ENCODE results near the gene ZNF23.

Gene ZNF23

GRCh38 chr16:71461686-71462648 is at the start of gene ZNF23:
TSS of gene ZNF23 (minus strand) at chr16:71462247. CDS start at chr16:71456796, 5,451 bp downstream.
- peak; percentile 78 to 93 (median 88) for DNase-seq

DNA sequence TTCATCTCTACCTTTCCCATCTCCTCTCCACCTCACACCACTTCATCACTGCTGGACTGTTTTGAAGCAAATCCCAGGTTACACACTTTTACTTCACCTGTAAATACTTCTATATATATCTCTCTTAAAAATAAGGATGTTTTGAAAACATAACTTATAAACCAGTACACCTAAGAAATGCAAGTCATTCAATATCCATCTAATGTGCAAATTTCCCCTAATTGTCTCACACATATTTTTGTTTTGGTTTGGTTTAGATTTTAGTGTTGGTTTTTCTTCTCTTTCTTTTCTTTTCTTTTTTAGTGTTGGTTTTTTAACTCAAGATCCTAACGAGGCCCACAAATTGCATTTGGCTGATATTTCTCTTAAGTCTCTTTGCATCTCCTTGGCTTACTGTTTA is 45.0 kb upstream of the ZNF23 start:
- DNase-seq, result no peak

- DNase-seq, result no peak
Observed at GRCh38 chr16:71504901-71505300, 42.9 kb upstream of the ZNF23 start.

DNA sequence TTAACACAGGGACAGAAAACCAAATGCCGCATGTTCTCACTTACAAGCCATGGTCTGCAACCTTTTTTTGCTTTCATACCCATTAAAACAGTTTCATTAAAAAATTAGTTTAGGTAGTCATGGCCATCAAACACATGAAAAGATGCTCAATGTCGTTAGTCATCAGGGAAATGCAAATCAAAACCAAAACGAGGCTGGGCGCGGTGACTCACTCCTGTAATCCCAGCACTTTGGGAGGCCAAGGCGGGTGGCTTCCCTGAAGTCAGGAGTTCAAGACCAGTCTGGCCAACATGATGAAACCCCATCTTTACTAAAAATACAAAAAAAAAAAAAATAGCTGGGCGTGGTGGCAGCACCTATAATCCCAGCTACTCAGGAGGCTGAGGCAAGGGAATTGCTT is 42.0 kb upstream of the ZNF23 start:
- peak in 2 of 3 donors; percentile 12 to 36 for DNase-seq

DNA sequence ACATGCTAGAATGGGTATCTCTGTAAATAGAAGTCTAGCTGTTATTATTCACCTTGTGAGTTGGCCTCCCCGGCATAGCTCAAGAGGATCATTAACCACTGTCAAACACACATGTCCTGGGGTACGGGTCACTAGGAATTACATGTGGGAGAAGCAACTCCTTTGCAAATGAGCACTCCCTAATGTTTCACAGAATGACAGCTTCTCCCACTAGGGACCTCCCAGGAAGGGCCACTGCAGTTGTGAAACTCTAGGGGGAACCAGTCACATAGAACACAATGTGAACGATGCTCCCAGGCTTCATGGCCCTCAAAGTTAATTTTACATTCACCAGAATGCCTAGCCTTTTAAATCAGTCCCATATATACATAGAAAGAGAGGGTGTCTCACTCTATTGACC is 39.5 kb upstream of the ZNF23 start:
- no peak for DNase-seq

DNA sequence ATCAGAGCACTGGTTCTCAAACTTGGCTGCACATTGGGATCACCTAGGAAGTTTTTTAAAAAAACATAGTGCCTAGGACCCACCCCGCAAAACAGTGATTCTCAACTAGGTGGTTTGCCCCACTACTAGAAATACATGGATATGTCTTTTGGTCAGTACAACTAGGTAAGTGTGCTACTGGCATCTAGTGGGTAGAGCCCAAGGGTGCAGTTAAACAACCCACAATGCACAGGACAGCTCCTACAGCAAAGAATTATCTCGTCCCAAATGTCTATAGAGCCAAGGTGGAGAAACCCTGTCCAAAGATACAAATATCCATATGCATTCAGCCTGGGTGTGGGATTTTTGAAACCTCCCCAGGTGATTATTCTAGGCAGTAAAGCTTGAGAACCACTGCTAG is 38.9 kb upstream of the ZNF23 start:
- DNase-seq, result no peak

DNA sequence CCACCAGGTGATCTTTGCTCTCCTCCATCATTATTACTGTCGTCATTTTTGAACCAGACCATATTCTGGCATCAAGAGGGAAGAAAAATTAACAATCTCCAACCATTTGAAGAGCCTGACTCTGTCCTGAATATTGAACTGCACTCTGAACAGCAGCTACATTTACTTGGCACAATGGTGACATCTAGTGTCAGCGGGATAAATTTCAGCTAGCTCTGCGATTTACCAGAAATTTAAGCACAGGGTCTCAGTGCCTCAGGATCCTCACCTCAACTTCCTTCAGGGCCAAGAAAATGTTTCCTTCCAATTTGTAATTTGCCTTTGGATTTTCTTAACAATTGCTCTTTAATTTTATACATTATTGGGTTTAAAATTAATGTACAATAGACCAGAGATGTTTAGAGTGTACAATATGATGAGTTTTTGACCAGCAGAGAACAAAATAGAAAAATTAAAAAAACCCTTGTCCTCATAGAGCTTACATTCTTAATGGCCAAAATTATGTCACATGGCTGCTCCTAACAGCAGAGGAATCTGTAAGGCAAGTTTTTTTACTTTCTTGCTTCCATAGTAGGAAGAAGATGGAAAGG is 37.8 kb upstream of the ZNF23 start:
- peak; percentile 59 to 80 (median 73) for DNase-seq

GRCh38 chr16:71498031-71498430 is 36.0 kb upstream of the ZNF23 start:
- no peak for DNase-seq

DNA sequence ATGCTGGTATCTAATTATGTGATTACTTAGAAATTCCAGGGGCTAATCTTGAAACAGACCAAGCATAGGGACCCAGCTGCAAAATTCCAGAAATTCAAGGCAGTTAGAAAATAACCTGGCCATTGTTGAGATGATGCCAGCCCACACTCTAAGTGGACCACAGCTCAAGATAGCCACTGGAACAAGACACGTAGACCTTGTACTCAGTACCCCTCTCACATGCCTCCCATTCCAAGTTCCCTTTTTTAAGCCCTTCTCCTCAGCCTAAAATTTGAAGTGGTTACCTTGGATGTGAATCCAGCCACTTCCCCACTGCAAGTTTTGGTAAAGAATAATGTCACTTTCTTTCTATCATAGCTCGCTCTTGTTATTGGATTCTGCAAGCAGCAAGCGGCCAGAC is 31.2 kb upstream of the ZNF23 start:
- DNase-seq, result no peak

DNA sequence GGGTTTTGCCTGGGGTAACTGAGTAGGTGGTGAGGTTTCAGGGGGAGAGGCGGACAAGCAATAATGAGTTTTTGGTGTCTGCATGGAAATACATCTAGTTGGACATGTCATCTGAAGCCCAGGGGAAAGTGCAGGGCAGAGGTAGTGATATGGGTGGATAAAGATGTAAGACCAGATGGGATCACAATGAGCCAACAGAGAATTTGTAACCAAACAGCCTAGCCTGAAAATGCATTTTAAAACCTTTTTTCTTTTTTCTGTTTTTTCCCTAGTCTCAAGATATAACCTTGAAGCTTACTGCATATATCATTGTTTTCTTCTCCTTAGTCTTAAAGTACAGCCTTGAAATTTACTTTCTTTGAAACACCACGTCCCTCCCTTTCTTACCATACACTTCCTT is 30.7 kb upstream of the ZNF23 start:
- no peak for DNase-seq

- peak in 1 of 3 donors; percentile 11 for DNase-seq
Observed at GRCh38 chr16:71491054-71491453, 29.0 kb upstream of the ZNF23 start.

- DNase-seq, result peak in 1 of 3 donors; percentile 13
Observed at GRCh38 chr16:71490361-71490760, 28.3 kb upstream of the ZNF23 start.

DNA sequence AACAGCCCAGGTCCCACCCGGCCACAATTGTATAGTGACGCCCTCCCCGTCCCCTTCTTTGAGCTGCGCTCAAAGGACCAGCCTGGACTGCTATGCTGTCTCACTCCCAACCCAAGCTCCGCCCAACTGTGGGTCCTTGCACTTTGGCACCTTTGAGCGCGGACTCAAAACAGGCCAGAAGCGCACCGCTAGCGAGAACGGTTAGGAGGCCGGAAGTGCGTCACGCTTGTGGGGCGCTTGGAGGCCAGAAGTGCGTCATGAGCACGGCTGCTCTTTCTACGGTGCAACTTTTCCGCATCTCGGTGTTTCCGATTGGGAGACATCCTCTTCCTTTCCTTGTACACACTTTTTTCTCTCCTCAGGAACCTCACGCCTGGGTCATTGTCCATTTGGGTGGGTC is 27.1 kb upstream of the ZNF23 start, which contains the start of gene ZNF19:
Gene ZNF19, minus strand, starts transcription at position 203 of the 400 bp plus-strand sequence. CDS start 7,210 bp downstream, outside the sequence.
- no peak for DNase-seq

DNA sequence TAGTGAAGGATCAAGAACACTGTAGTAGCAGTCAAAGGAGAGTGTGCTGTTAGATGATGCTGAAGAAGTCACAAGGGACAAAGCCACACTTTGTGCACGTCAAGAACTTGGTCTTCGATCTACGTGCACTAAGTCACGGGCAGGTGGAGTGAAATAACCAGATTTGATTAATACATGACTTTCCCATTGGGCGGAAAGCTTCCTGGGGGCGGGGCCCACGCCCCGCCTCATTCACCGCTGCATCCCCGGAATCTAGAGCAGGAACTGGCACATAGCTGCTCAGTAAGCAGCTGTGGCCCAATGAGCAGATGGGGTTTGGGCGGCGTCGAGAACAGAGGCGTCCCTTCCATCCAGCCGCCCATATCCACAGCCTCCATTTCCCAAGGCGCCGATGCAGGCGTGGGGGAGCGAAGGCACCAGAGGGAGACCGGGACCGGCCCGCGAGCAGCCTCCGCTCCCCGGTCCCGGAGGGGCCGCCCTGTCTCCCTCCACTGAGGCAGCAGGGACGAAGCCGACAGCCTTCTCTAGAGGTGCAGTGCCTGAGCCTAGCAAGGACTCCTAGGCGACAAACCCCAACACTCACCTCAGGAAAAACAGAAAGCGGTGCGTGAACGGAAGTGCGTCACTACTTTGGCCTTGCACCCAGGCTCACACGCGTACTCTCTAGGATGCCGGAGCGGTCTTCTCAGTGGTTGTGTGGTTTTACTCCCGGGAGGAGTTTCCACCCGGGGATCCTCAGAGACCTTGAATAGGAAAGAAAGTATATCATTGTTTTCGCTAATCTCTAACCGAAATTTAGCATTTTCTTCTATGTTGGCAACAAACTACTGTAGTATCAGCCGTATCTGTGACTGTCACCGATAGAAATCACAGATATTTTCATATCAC is 22.2 kb upstream of the ZNF23 start:
- peak; percentile 89 to 94 (median 94) for DNase-seq

- no peak for DNase-seq
Observed at GRCh38 chr16:71482569-71482968, 20.5 kb upstream of the ZNF23 start.

- DNase-seq, result no peak
Observed at GRCh38 chr16:71480956-71481355, 18.9 kb upstream of the ZNF23 start.

DNA sequence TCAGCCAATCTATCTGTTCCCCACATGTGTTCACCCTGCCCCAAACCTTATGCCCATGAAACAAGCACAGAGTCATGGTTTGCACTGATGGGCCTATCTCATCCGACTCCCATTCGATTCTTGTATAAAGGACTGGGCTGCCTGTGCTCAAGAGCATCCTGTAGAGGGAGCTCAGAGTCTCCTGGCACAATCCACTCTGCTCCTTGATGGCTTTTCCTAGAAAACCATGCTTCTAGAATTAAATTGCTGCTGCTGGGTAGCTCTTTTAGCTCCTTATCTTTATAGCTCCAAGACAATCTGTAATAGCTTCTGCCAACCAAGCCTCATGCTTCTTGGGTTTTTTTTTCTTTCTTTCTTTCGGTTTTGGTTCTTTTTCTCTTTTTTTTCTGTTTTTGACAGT is 17.4 kb upstream of the ZNF23 start:
- peak in 2 of 3 donors; percentile 20 to 21 for DNase-seq

DNA sequence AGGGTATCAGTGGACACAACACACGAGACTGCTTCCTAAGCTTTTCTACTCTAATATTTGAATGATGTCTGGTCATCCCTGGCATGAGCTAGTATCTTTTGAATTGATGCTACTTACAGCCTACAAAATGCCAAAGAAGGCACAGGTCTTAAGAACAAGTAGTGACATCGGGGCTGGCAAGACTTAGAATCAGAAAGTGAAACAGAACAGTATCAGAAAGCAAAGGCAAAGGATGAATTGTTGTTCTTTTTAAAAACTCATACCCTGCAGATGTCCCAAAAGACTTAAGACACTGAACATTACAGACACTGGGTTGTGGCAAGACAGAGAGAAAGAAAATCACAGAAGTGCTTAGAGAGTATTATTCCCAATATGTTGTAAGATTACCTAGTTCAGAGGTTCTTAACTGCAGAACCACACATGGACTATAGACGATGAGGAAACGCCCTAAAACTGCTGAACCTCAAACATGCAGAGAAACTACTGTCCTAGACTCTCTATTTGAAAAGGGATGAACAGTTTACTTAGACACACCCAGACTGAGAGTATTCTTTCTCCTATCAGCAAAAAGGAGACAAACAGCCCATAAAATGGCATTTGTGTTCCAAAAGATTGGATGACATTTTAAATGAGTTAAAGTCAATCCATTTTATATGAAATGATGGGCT is 14.5 kb upstream of the ZNF23 start:
- DNase-seq, result no peak

DNA sequence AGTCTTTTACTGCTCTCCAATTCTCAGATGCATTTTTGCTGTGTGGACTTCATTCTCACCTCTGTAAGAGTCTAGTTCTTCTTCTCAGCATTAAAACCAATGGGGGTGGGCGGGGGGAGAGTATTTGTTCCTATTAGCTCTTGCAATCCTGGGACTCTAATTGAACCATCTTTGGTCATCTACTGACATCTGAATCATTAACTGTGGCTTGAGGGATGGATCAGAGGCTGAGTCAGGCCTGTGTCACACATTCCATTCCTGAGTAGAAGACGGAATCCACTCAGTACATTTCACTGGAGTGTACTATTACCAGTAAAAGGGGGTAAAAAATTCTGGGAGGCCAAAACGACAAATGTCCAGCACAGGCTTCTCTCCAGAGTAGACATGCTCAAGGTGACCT is 12.8 kb upstream of the ZNF23 start:
- DNase-seq, result peak in 2 of 3 donors; percentile 18 to 23

GRCh38 chr16:71473891-71474290 is 11.8 kb upstream of the ZNF23 start:
- DNase-seq, result no peak

GRCh38 chr16:71472931-71473330 is 10.9 kb upstream of the ZNF23 start:
- DNase-seq, result no peak

GRCh38 chr16:71472051-71472450 is 10.0 kb upstream of the ZNF23 start:
- DNase-seq, result no peak
